GM23248 (cell line): ENCODE results near the gene LIMCH1.

ENCODE experiments used
- EZH2 ChIP-seq: fragments of 200-600 bp; sonication (generic); IDR thresholded peaks from 2 replicates; pipeline ENCODE4 v1.6.1; 2018; ENCODE audit warnings: antibody characterized with exemption, mild to moderate bottlenecking; ENCODE audit not compliant: insufficient read depth, poor library complexity, severe bottlenecking
- EZH2phosphoT487 ChIP-seq: fragments of 200-600 bp; sonication (generic); IDR thresholded peaks from 2 replicates; pipeline ENCODE4 v1.6.1; 2018; ENCODE audit warnings: antibody characterized with exemption, moderate library complexity, mild to moderate bottlenecking, low read depth; ENCODE audit not compliant: insufficient read depth

DNA sequence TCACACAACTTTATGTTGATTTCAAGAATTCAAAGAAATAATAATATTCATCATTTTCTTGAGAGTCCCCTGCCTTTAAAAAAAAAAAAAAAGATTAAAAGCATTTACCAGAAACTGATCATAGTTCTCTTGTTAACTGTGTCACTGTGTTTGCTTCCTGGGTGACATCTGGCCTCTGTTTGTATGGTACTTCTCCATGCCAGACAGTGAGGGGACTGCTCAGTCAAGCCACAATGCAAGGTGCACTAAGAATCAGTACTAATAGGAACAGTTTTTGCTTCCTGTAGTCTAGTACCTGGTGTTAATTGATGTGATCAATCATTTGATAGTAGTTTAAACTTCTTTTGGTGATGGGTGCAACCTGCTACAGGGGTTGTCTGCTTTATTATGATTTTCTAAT lies 133.0 kb downstream of the LIMCH1 start:
- no peak for TF ChIP-seq EZH2
- TF ChIP-seq EZH2phosphoT487 = no peak
